ENCODE results near the gene SNRNP25.

Gene SNRNP25

DNA sequence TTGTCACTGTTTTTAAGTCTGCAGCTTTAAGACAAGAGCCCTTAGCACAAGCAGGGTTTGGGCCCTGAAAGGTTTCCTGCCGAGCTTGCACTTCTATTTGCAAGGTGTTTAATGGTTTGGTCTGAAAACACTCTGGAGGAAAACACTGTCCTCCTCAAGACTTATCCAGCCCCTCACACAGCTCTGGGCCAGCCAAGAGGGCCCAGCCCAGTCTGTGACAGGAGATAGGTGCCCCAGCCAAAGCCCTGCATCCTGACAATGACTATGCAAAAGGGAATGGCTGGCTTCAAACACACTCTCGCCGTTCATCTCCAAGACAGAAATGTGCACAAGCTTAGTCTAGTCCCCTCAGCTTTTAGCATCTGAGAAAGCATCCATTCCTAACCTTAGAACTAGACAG lies 51.3 kb downstream of the SNRNP25 start:
- no peak for DNase-seq

DNA sequence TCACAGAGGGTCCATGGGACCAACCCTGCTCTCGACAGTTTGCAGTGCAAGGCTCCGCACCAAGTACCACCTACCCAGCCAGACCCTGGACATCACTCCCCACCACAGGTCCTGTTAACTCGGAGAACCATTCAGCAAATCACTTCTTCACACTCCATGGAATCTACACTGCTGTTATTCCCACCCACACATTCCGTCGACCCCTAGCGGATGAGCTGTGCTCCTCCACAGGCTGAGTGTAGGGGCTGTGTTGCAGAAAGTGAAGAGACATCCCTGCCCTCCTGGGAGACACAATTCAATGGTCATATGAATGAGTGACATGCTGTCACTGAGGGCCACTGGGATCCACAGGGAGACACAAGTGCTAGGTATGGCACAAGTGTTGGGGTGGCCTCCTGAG lies 51.9 kb downstream of the SNRNP25 start:
- DNase-seq: no peak

DNA sequence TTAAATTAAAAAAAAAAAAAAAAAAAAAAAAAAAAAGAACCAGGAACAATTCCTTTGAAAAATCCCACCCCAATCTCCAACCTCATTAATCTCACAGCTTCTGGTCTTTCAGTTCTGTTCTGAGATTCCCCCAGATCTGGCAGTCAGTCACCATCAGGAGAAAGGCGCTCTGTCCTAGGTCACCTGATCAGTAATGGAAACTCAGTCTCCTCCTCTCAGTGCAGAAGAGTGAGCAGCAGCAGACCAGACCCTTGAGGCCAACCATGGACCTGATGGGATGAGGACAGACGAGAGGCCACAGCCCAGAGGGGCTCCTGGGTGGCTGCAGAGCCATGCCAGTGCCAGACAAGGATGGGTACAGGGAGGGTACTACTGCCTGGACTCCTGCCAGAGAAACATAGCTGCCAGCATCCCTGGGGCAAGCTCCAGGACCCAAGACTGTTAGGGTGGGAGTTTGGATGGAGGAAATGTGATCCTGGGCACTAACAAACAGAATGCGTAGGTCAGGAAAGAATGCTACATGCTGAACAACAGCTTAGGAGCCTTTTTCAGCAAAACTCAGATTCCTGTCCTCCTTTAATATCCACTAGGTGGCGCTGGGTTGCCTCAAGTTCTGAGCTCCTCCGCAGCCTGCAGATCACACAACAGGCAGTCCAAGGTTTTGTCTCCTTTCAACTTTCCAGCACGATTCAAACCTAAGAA lies 53.1 kb downstream of the SNRNP25 start:
- DNase-seq: peak; percentile 43
